ENCODE measurements around the gene PPIL3.
A peak's percentile ranks its signal among the peaks of the same experiment; 100 is the strongest.

The PPIL3 gene

DNA sequence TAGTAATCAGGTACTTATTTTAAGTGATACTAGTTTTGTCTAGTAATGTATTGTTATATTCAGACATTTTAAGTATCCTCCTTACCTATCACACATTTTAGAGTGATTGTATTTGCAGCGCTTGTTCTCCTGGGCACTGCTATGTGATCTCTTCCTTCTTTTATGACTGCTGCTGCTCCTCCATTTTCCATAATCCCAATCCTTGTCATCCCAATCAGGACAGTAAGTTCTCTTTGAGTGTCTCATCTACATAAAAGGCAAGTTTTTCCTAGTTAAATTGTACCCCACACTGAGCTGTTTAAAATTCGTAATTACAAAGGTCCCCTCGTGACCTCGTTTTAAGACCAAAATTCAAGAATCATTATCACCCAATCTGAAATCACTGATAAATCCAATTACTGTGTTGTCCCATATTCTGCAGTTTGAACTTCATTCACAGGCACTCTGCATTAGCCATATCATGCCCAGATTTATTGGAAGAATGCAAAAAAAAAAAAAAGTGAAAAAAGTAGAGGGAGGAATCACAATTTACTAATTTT is 27.2 kb downstream of the PPIL3 start:
- peaks cover 43% of the 10 kb centered on the region for H3K36me3 ChIP-seq

DNA sequence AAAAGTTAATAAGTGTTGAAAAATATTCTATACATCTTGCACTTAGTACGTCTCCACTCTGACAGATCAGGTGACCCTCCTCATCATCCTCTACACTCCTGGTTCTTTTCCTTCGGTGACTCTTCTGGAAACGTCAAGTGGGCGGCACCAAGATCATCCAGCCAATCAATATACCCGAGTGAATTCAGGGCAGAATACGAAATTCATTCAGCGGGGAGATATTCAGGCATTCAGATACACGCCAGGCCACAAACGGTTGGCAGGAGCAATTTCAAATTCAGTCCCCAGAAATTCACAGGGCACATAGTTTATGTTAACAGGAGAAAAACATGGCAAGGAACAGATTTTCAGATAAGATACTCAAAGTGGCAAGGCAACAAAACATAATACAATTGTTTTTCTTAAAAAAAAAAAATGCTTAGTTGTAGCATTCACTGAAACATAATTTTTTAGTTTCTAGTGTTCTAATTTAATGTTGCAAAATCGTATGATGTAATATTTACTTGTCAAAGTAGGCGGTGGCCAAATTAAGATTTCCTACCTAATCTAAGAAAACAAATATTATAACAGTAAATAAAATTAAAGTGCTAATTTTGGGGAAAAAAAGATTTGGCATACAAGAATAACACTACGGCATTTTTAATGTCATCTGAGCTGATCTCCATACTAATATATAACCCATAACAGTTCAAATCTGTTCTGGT is 28.6 kb downstream of the PPIL3 start:
- H3K4me1 ChIP-seq, result peaks cover 23% of the 10 kb centered on the region
- 0 out of 2 replicates have a peak overlapping the region, but pooled peaks have one; percentile 100 for H3K9ac ChIP-seq
- peaks cover 58% of the 10 kb centered on the region for H3K36me3 ChIP-seq
- no peak overlapping the region for H3K27ac ChIP-seq
- peak overlapping the region; percentile 96 for H3K4me3 ChIP-seq
- no peak for TF ChIP-seq Cebpa-rat (IDR thresholded peaks at IDR 0.05)
- H3K4me2 ChIP-seq, result peak overlapping the region; percentile 87
- H3K9me3 ChIP-seq, result no peaks in the 10 kb centered on the region
- no peaks in the 10 kb centered on the region for H3K27me3 ChIP-seq
- H4K20me1 ChIP-seq, result peaks cover 85% of the 10 kb centered on the region

More for the DNA sequence above, 27.2 kb downstream of the PPIL3 start:
- Histone ChIP-seq H3K9me3 (no peaks in the 10 kb centered on the region), H3K27me3 (no peaks in the 10 kb centered on the region), H3K4me2 (peak overlapping the region; percentile 87), H3K4me3 (peak overlapping the region; percentile 96), H3K4me1 (peaks cover 24% of the 10 kb centered on the region), H3K27ac (peak overlapping the region; percentile 100; the same call in 1 of the 2 replicates), H4K20me1 (peaks cover 70% of the 10 kb centered on the region), H3K9ac (peak overlapping the region; percentile 100)
- TF ChIP-seq Cebpa-rat (IDR thresholded peaks at IDR 0.05), result no peak

DNA sequence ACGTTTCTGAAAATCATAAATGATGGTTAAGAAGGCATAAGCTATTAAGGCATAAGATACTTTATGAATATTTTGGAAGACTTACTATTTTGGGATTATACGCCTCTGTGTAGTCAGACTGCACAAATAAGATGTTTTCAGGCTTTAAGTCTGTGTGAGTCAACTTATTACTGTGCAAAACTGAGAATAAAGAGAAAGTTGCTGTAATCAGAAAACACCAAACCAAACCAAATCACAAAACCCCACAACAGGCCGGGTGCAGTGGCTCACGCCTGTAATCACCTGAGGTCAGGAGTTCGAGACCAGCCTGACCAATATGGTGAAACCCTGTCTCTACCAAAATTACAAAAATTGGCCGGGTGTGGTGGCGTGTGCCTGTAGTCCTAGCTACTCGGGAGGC is 32.1 kb downstream of the PPIL3 start:
- Histone ChIP-seq H3K4me3 (no peak overlapping the region), H3K4me2 (no peak overlapping the region), H3K36me3 (peaks cover 92% of the 10 kb centered on the region), H3K9ac (no peak overlapping the region), H3K27me3 (no peaks in the 10 kb centered on the region), H4K20me1 (peaks cover 100% of the 10 kb centered on the region), H3K9me3 (no peaks in the 10 kb centered on the region), H3K27ac (no peak overlapping the region), H3K4me1 (peaks cover 18% of the 10 kb centered on the region)
- TF ChIP-seq Cebpa-rat (IDR thresholded peaks at IDR 0.05), result no peak

DNA sequence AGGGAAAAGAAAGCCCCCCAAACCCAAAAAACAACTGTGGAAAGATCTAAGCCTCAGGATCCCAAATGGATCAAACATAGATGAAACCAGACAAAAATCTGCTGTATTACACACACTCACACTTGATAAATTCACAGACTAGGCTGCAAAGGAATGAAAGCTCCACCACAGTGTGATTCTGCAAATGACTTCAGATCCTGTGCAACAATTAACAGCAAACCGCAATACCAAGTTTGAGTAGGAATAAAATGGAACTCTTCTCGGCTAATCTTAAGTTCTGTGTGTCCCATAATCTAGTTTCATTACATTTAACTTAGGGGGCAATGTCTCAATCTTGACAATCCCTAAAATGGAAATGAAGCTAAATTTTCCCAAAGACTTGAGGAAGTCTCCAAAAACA is 36.3 kb downstream of the PPIL3 start:
- no peak overlapping the region for H3K27ac ChIP-seq
- peaks cover 72% of the 10 kb centered on the region for H3K36me3 ChIP-seq
- H3K27me3 ChIP-seq, result no peaks in the 10 kb centered on the region
- H3K9ac ChIP-seq, result no peak overlapping the region
- TF ChIP-seq Cebpa-rat (IDR thresholded peaks at IDR 0.05), result no peak
- peaks cover 87% of the 10 kb centered on the region for H4K20me1 ChIP-seq
- H3K4me3 ChIP-seq, result no peak overlapping the region
- H3K9me3 ChIP-seq, result no peaks in the 10 kb centered on the region
- no peak overlapping the region for H3K4me2 ChIP-seq
- H3K4me1 ChIP-seq, result no peaks in the 10 kb centered on the region

DNA sequence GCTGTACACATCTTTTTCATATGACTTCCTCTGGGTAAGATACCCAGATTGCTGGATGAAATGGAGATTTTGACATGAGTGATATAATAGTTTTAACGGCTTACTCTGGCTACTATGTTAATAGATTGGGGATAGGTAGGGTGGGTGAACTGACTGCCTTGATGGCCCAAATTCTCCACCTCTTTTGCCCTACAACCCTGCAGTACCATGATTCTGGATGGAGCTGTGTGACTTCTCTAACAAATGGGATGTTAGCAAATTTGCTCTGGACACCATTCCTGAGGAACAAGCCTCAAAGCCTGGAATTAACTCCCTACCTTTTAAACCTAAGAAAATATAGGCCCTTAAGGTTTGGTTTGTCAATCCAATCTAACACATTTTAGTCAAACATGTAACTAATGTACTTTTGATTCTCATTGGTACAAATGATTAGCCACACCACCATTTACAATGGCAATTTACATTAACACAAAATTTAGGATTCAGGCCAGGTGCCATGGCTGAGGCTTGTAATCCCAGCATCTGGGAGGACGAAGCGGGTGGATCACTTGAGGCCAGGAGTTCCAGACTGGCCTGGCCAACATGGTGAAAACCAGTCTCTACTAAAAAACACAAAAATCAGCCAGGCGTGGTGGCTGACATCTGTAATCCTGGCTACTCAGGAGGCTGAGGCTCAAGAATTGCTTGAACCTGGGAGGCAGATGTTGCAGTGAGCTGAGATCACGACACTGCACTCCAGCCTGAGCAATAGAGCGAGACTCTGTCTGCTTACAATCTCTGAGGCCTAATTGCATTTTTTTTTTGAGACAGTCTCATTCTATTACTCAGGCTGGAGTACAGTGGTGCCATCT is 37.3 kb downstream of the PPIL3 start:
- no peak overlapping the region for H3K9ac ChIP-seq
- TF ChIP-seq Cebpa-rat (IDR thresholded peaks at IDR 0.05), result no peak
- no peak overlapping the region for H3K27ac ChIP-seq
- no peaks in the 10 kb centered on the region for H3K4me1 ChIP-seq
- H3K4me2 ChIP-seq, result no peak overlapping the region
- peaks cover 63% of the 10 kb centered on the region for H3K36me3 ChIP-seq
- H4K20me1 ChIP-seq, result peaks cover 77% of the 10 kb centered on the region
- H3K4me3 ChIP-seq, result no peak overlapping the region
- H3K27me3 ChIP-seq, result no peaks in the 10 kb centered on the region
- no peaks in the 10 kb centered on the region for H3K9me3 ChIP-seq

DNA sequence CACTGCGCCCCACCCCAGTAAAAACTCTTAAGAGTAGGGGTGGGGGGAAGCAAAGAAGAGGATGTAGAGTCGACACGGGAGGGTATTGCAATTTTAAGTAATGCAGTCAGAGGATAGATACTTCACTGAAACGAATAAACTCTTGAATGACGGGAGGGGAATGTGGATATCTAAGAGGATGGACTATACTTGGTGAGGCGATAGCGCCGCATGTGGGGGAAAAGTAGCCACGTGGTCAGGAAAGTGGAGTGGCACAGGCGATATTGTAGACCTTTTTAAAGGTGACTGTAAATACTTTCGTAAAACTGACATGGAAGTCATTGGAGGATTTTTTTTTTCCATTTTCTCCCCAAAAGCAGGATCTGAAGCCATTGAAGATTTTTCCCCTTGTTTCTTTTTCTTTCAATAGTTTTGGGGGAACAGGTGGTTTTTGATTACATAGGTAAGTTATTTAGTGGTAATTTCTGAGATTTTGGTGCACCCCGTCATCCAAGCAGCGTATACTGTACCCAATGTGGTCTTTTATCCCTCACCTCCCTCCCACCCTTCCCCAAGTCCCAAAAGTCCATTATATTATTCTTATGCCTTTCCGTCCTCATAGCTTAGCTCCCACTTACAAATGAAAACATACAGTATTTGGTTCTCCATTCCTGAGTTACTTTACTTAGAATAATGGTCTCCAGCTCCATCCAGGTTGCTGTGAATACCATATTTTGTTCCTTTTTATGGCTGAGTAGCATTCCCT is 38.2 kb downstream of the PPIL3 start:
- Histone ChIP-seq H3K4me1 (no peaks in the 10 kb centered on the region), H4K20me1 (peaks cover 67% of the 10 kb centered on the region), H3K27ac (no peak overlapping the region), H3K4me2 (no peak overlapping the region), H3K4me3 (no peak overlapping the region), H3K9me3 (no peaks in the 10 kb centered on the region), H3K9ac (no peak overlapping the region), H3K36me3 (peaks cover 53% of the 10 kb centered on the region), H3K27me3 (no peaks in the 10 kb centered on the region)
- no peak for TF ChIP-seq Cebpa-rat (IDR thresholded peaks at IDR 0.05)

DNA sequence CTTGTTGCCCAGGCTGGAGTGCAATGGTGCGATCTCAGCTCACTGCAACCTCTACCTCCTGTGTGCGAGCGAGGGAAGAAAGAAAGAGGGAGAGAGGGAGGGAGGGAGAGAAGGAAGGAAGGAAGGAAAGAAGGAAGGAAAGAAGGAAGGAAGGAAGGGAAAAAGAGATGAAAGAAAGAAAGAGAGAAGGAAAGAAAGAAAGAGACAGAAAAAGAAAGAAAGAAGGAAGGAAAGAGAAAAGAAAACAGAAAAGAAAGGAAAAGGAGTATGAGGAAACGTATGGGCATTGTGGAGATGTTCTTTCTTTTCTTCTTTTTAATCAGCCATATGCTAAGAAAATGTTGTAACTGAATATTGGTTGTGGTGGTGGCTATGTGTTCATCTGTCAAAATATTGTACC is 40.9 kb downstream of the PPIL3 start:
- Histone ChIP-seq H3K9me3 (no peaks in the 10 kb centered on the region), H3K27me3 (no peaks in the 10 kb centered on the region), H3K27ac (no peak overlapping the region), H3K4me1 (no peaks in the 10 kb centered on the region), H4K20me1 (peaks cover 40% of the 10 kb centered on the region), H3K4me2 (no peak overlapping the region), H3K4me3 (no peak overlapping the region), H3K36me3 (peaks cover 26% of the 10 kb centered on the region), H3K9ac (no peak overlapping the region)
- no peak for TF ChIP-seq Cebpa-rat (IDR thresholded peaks at IDR 0.05)

DNA sequence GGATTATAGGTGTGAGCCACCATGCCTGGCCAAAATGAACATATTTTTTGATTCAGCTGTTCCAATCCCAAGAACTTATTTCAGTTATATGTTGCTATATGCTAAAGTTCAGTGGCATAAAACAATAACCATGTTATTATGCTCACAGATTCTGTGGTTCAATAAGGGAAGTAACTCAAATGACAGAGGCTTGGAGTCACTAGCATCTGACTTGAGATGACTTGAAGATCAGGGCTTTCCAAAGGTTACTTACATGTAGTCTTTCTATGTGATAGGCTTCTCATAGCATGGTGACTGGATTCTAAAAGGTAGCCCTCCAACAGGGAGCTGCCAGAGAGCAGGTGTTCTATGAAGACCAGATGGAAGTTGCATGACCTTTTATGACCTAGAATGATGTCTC is 41.6 kb downstream of the PPIL3 start:
- Histone ChIP-seq H3K4me3 (no peak overlapping the region), H3K4me1 (no peaks in the 10 kb centered on the region), H3K4me2 (no peak overlapping the region), H3K9ac (no peak overlapping the region), H3K27ac (no peak overlapping the region), H4K20me1 (peaks cover 33% of the 10 kb centered on the region), H3K36me3 (peaks cover 19% of the 10 kb centered on the region), H3K27me3 (no peaks in the 10 kb centered on the region), H3K9me3 (no peaks in the 10 kb centered on the region)
- TF ChIP-seq Cebpa-rat (IDR thresholded peaks at IDR 0.05), result no peak

DNA sequence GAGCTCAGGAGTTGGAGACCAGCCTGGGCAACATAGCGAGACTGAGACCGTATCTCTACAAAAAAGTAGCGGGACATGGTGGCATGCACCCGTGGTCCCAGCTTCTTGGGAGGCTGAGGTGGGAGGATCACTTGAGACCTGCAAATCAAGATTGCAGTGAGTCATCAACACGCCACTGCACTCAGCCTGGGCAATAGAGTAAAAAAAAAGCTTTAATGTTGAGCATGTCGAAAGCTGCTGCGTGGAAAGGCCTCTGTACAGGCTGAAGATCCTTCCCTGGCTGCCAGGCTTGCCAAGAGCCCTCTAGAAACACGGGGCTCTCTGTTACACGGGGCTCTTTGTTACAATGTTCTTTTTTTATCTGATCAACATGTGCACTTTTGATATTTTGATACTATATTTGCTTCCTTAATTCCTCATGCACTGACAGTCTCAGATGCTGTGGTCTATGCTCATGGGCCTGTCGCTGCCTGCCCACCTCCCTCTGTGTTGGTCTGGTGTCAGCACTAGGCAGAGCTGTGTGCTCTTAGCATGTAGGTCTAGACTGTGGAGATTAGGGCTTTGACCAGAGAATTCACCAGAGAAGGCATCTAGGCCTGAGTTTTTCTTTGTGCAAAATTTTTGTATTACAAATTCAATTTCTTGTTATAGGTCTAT is 43.1 kb downstream of the PPIL3 start:
- no peak overlapping the region for H3K27ac ChIP-seq
- no peaks in the 10 kb centered on the region for H3K4me1 ChIP-seq
- no peaks in the 10 kb centered on the region for H3K9me3 ChIP-seq
- TF ChIP-seq Cebpa-rat (IDR thresholded peaks at IDR 0.05), result no peak
- H4K20me1 ChIP-seq, result peaks cover 20% of the 10 kb centered on the region
- H3K36me3 ChIP-seq, result peaks cover 4% of the 10 kb centered on the region
- H3K27me3 ChIP-seq, result no peaks in the 10 kb centered on the region
- H3K9ac ChIP-seq, result no peak overlapping the region
- no peak overlapping the region for H3K4me3 ChIP-seq
- no peak overlapping the region for H3K4me2 ChIP-seq

All from BLaER1 (cell line).